ENCODE measurements around the gene LYL1. TPM values are rescaled to one million over a fixed set of nuclear protein-coding genes. Genes with fewer than 3 reads are reported as not detected.

LYL1 gene
- total RNA-seq, 4 donors from 2014 or later = 4.5 to 33.4 (median 16.7) TPM

GRCh38 chr19:13130886-13131490 is 28.3 kb upstream of the LYL1 start:
- in situ Hi-C loops (cut with MboI; ENCODE audit: low pct_ligation_motif_present in 1 of 4, low pct_unique_long_range_greater_than_20kb in 1 of 4, low sequenced_read_pairs in 3 of 4) = no loop called here

DNA sequence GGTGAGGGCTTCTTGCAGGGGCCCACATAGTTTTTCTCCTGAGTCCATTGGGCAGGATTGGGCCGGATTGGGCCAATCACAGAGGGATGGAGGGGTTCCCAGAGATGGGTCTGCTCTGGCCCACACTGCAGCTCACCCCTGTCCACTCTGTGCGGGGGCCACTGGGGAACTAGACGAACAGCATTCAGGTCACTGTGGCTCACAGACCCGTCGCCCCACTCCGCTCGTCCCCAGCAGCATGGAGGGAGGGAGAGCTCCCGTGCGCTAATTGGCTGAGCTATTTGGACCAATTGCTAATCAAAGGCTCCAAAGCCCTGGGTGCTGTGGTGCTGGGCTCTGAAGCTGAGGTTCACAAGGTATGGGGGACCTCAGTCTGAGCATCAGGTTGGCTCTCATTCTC is 26.7 kb upstream of the LYL1 start:
- in situ Hi-C loops (cut with MboI; ENCODE audit: low pct_ligation_motif_present in 1 of 4, low pct_unique_long_range_greater_than_20kb in 1 of 4, low sequenced_read_pairs in 3 of 4) = no loop called here
- no peaks in the 10 kb centered on the region for H3K27me3 ChIP-seq
- 92% methylated on average over 9 of the region's 9 CpGs; no CpG with 5 or more reads in 1 of the 2 donors for WGBS, 2 donors (ENCODE audit: low coverage in 1 of 2)

More at GRCh38 chr19:13130886-13131490, 28.3 kb upstream of the LYL1 start:
- no peak overlapping the region for H3K4me3 ChIP-seq
- no peaks in the 10 kb centered on the region for H3K9me3 ChIP-seq
- intact Hi-C loops (cut with DNase I; ENCODE audit: low total_unique reads) = no loop called here
- H3K27ac ChIP-seq = no peak overlapping the region
- no peak for DNase-seq
- no peak for TF ChIP-seq POLR2A (IDR thresholded peaks at IDR 0.05)
- TF ChIP-seq, protein P1, sequence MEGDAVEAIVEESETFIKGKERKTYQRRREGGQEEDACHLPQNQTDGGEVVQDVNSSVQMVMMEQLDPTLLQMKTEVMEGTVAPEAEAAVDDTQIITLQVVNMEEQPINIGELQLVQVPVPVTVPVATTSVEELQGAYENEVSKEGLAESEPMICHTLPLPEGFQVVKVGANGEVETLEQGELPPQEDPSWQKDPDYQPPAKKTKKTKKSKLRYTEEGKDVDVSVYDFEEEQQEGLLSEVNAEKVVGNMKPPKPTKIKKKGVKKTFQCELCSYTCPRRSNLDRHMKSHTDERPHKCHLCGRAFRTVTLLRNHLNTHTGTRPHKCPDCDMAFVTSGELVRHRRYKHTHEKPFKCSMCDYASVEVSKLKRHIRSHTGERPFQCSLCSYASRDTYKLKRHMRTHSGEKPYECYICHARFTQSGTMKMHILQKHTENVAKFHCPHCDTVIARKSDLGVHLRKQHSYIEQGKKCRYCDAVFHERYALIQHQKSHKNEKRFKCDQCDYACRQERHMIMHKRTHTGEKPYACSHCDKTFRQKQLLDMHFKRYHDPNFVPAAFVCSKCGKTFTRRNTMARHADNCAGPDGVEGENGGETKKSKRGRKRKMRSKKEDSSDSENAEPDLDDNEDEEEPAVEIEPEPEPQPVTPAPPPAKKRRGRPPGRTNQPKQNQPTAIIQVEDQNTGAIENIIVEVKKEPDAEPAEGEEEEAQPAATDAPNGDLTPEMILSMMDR (IDR thresholded peaks at IDR 0.05) = no peak
- no peak for TF ChIP-seq POLR2AphosphoS5 (IDR thresholded peaks at IDR 0.05)
- no peak for TF ChIP-seq EP300 (IDR thresholded peaks at IDR 0.05; ENCODE audit: low read depth)
- H3K27me3 ChIP-seq = no peaks in the 10 kb centered on the region
- peaks cover 0 to 7% (median 3%) of the 10 kb centered on the region in 4 donors for H3K36me3 ChIP-seq
- WGBS, 2 donors (ENCODE audit: low coverage in 1 of 2) = 29 to 54% methylated on average over 1 to 3 of the region's 3 CpGs
- peaks cover 0 to 3% (median 0%) of the 10 kb centered on the region in 4 donors for H3K4me1 ChIP-seq

GRCh38 chr19:13128583-13128982 is 25.9 kb upstream of the LYL1 start:
- 75% methylated on average over 1 of the region's 1 CpG; no CpG with 5 or more reads in 1 of the 2 donors for WGBS, 2 donors (ENCODE audit: low coverage in 1 of 2)
- in situ Hi-C loops (cut with MboI; ENCODE audit: low pct_ligation_motif_present in 1 of 4, low pct_unique_long_range_greater_than_20kb in 1 of 4, low sequenced_read_pairs in 3 of 4) (no loop called here), intact Hi-C loops (cut with DNase I; ENCODE audit: low total_unique reads) (loop anchor here (5.0 kb wide), 1 partner anchor 134 kb away; no protein-coding TSS in a partner anchor)
- DNase-seq = no peak
- H3K4me3 ChIP-seq = no peak overlapping the region
- TF ChIP-seq EP300 (IDR thresholded peaks at IDR 0.05; ENCODE audit: low read depth) (no peak), POLR2AphosphoS5 (IDR thresholded peaks at IDR 0.05) (no peak), POLR2A (IDR thresholded peaks at IDR 0.05) (no peak)
- TF ChIP-seq, protein P1 (IDR thresholded peaks at IDR 0.05) = no peak
- H3K36me3 ChIP-seq = no peaks in the 10 kb centered on the region
- H3K27me3 ChIP-seq = no peaks in the 10 kb centered on the region
- H3K9me3 ChIP-seq = no peaks in the 10 kb centered on the region
- no peak overlapping the region for H3K27ac ChIP-seq
- H3K4me1 ChIP-seq = peaks cover 0 to 3% (median 0%) of the 10 kb centered on the region in 4 donors

More for the DNA sequence above, 26.7 kb upstream of the LYL1 start:
- TF ChIP-seq EP300 (IDR thresholded peaks at IDR 0.05; ENCODE audit: low read depth) = no peak
- TF ChIP-seq, protein P1 (IDR thresholded peaks at IDR 0.05) = no peak
- no peak for TF ChIP-seq POLR2A (IDR thresholded peaks at IDR 0.05)
- Histone ChIP-seq H3K27ac (no peak overlapping the region), H3K36me3 (no peaks in the 10 kb centered on the region), H3K9me3 (no peaks in the 10 kb centered on the region), H3K4me3 (no peak overlapping the region), H3K4me1 (peaks cover 0 to 3% (median 0%) of the 10 kb centered on the region in 4 donors)
- no peak for DNase-seq
- intact Hi-C loops (cut with DNase I; ENCODE audit: low total_unique reads) = loop anchor here (5.0 kb wide), 1 partner anchor 133 kb away; no protein-coding TSS in a partner anchor

GRCh38 chr19:13127811-13128575 is 25.3 kb upstream of the LYL1 start:
- Histone ChIP-seq H3K4me1 (no peaks in the 10 kb centered on the region), H3K9me3 (no peaks in the 10 kb centered on the region), H3K27ac (no peak overlapping the region), H3K36me3 (no peaks in the 10 kb centered on the region), H3K4me3 (no peak overlapping the region), H3K27me3 (no peaks in the 10 kb centered on the region)
- DNase-seq = no peak
- intact Hi-C loops (cut with DNase I; ENCODE audit: low total_unique reads) = loop anchor here (5.0 kb wide), 1 partner anchor 134 kb away; no protein-coding TSS in a partner anchor
- in situ Hi-C loops (cut with MboI; ENCODE audit: low pct_ligation_motif_present in 1 of 4, low pct_unique_long_range_greater_than_20kb in 1 of 4, low sequenced_read_pairs in 3 of 4) = no loop called here
- 60 to 92% methylated on average over 2 to 6 of the region's 6 CpGs for WGBS, 2 donors (ENCODE audit: low coverage in 1 of 2)
- TF ChIP-seq EP300 (IDR thresholded peaks at IDR 0.05; ENCODE audit: low read depth) (no peak), POLR2A (IDR thresholded peaks at IDR 0.05) (no peak), POLR2AphosphoS5 (IDR thresholded peaks at IDR 0.05) (no peak)
- TF ChIP-seq, protein P1 (IDR thresholded peaks at IDR 0.05) = no peak

Data from transverse colon (tissue), 4 donors.